HEK293 (cell line): Measurements from ENCODE around the gene UBA1.

Experiments
- CTCF ChIA-PET: fragments of 350-600 bp; formaldehyde crosslinking; extraction: SDS; loops from one replicate; lab custom pipeline; 2021; ENCODE audit warnings: antibody characterized with exemption; lab: Yijun Ruan, JAX
- POLR2A ChIA-PET: fragments of 300-600 bp; formaldehyde crosslinking; extraction: SDS; loops from one replicate; lab custom pipeline; 2020; ENCODE audit warnings: antibody characterized with exemption, inconsistent platforms; lab: Yijun Ruan, JAX
- H3K27ac ChIP-seq: fragments of 200-500 bp; sonication (Bioruptor generic); 2 replicates; pipeline ENCODE4 v1.5.1; 2014; ENCODE audit warnings: low read depth, low read length, control low read depth, inconsistent platforms; ENCODE audit errors: extremely low read depth
- H3K36me3 ChIP-seq, 2 experiments: fragments of 200-500 bp in 1 of 2; sonication (Bioruptor generic) in 1 of 2; 1 replicate in 1 of 2; 2 replicates in 1 of 2; pipeline ENCODE4 v1.5.1; 2014 to 2017; ENCODE audit warnings: inconsistent platforms in 2 of 2, low read length in 2 of 2; ENCODE audit not compliant: control insufficient read depth in 2 of 2, insufficient read depth in 1 of 2
- H3K4me1 ChIP-seq: fragments of 200-500 bp; sonication (Bioruptor generic); 2 replicates; pipeline ENCODE4 v1.5.1; 2014; ENCODE audit warnings: mild to moderate bottlenecking, low read length, inconsistent platforms; ENCODE audit not compliant: control insufficient read depth, insufficient read depth
- H3K4me3 ChIP-seq: 2 replicates; pipeline ENCODE4 v1.5.1; 2011; ENCODE audit warnings: low read depth, mild to moderate bottlenecking, control low read depth, low read length, moderate library complexity
- H3K9me3 ChIP-seq: fragments of 200-500 bp; sonication (Bioruptor generic); 2 replicates; pipeline ENCODE4 v1.5.1; 2014; ENCODE audit warnings: low read depth, low read length, inconsistent platforms; ENCODE audit not compliant: control insufficient read depth, insufficient read depth
- EGR2 ChIP-seq: fragments of 450-650 bp; formaldehyde crosslinking; IDR thresholded peaks from 2 replicates; pipeline ENCODE4 v1.5.1; 2016; ENCODE audit warnings: low read depth, missing biosample characterization, missing genetic modification characterization
- GFI1B ChIP-seq: fragments of 450-650 bp; formaldehyde crosslinking; IDR thresholded peaks from 2 replicates; pipeline ENCODE4 v1.5.1; 2016; ENCODE audit warnings: missing biosample characterization, missing genetic modification characterization
- GLIS1 ChIP-seq: fragments of 450-650 bp; formaldehyde crosslinking; IDR thresholded peaks from 2 replicates; pipeline ENCODE4 v1.5.1; 2016; ENCODE audit warnings: missing biosample characterization, missing genetic modification characterization
- GLIS2 ChIP-seq: fragments of 450-650 bp; formaldehyde crosslinking; IDR thresholded peaks from 2 replicates; pipeline ENCODE4 v1.5.1; 2016; ENCODE audit warnings: missing biosample characterization, missing genetic modification characterization
- KLF1 ChIP-seq: fragments of 450-650 bp; formaldehyde crosslinking; IDR thresholded peaks from 2 replicates; pipeline ENCODE4 v1.5.1; 2016; ENCODE audit warnings: missing biosample characterization, missing genetic modification characterization
- KLF7 ChIP-seq: fragments of 450-650 bp; formaldehyde crosslinking; IDR thresholded peaks from 2 replicates; pipeline ENCODE4 v1.5.1; 2016; ENCODE audit warnings: missing biosample characterization, missing genetic modification characterization, borderline replicate concordance
- KLF9 ChIP-seq: fragments of 450-650 bp; formaldehyde crosslinking; IDR thresholded peaks from 2 replicates; pipeline ENCODE4 v1.5.1; 2016; ENCODE audit warnings: missing biosample characterization, missing genetic modification characterization, low read depth
- SP2 ChIP-seq: fragments of 450-650 bp; formaldehyde crosslinking; IDR thresholded peaks from 2 replicates; pipeline ENCODE4 v1.5.1; 2016; ENCODE audit warnings: missing biosample characterization, missing genetic modification characterization
- SP3 ChIP-seq: fragments of 450-650 bp; formaldehyde crosslinking; IDR thresholded peaks from 2 replicates; pipeline ENCODE4 v1.5.1; 2016; ENCODE audit warnings: missing biosample characterization, missing genetic modification characterization
- TCF7L2 ChIP-seq: IDR thresholded peaks from 2 replicates; pipeline ENCODE4 v1.6.1; 2011; ENCODE audit warnings: low read depth, mild to moderate bottlenecking, inconsistent platforms, low read length, moderate library complexity, borderline replicate concordance
- TRIM28 ChIP-seq: IDR thresholded peaks from 2 replicates; pipeline ENCODE4 v1.6.1; 2011; ENCODE audit warnings: low read length, control low read depth, borderline replicate concordance
- ZBTB26 ChIP-seq: fragments of 450-650 bp; formaldehyde crosslinking; optimal IDR thresholded peaks from 2 replicates; pipeline ENCODE3; 2016; ENCODE audit warnings: missing biosample characterization, mild to moderate bottlenecking, missing genetic modification characterization
- ZBTB7A ChIP-seq: fragments of 450-650 bp; formaldehyde crosslinking; IDR thresholded peaks from 2 replicates; pipeline ENCODE4 v1.5.1; 2016; ENCODE audit warnings: low read depth, missing biosample characterization, missing genetic modification characterization
- ZEB2 ChIP-seq: fragments of 450-650 bp; formaldehyde crosslinking; IDR thresholded peaks from 2 replicates; pipeline ENCODE4 v1.5.1; 2016; ENCODE audit warnings: missing biosample characterization, missing genetic modification characterization
- ZFHX2 ChIP-seq: fragments of 450-650 bp; formaldehyde crosslinking; conservative IDR thresholded peaks from 2 replicates; pipeline ENCODE4 v1.5.1; 2016; ENCODE audit warnings: missing biosample characterization, missing genetic modification characterization
- ZIC2 ChIP-seq: fragments of 450-650 bp; formaldehyde crosslinking; IDR thresholded peaks from 2 replicates; pipeline ENCODE4 v1.5.1; 2016; ENCODE audit warnings: missing biosample characterization, missing genetic modification characterization
- ZNF19 ChIP-seq: fragments of 450-650 bp; formaldehyde crosslinking; IDR thresholded peaks from 2 replicates; pipeline ENCODE4; 2016; ENCODE audit warnings: missing biosample characterization, missing genetic modification characterization, low read depth
- ZNF2 ChIP-seq: fragments of 450-650 bp; formaldehyde crosslinking; IDR thresholded peaks from 2 replicates; pipeline ENCODE4 v1.5.1; 2016; ENCODE audit warnings: missing biosample characterization, missing genetic modification characterization
- ZNF24 ChIP-seq: fragments of 450-650 bp; formaldehyde crosslinking; IDR thresholded peaks from 2 replicates; pipeline ENCODE4 v1.5.1; 2016; ENCODE audit warnings: missing biosample characterization, missing genetic modification characterization
- ZNF501 ChIP-seq: fragments of 450-650 bp; formaldehyde crosslinking; IDR thresholded peaks from 2 replicates; pipeline ENCODE4 v1.5.1; 2016; ENCODE audit warnings: missing biosample characterization, missing genetic modification characterization
- ZNF600 ChIP-seq: fragments of 450-650 bp; formaldehyde crosslinking; IDR thresholded peaks from 2 replicates; pipeline ENCODE4 v1.5.1; 2016; ENCODE audit warnings: missing biosample characterization, missing genetic modification characterization
- ZSCAN23 ChIP-seq: fragments of 450-650 bp; formaldehyde crosslinking; IDR thresholded peaks from 2 replicates; pipeline ENCODE4 v1.5.1; 2016; ENCODE audit warnings: missing biosample characterization, missing genetic modification characterization
- TF ChIP-seq, protein P1 (sequence below): fragments of 450-650 bp; IDR thresholded peaks from 2 replicates; pipeline ENCODE4 v1.5.1; 2018; ENCODE audit warnings: missing biosample characterization, missing genetic modification characterization
- TF ChIP-seq, protein P2 (sequence below): sonication (generic); formaldehyde crosslinking; IDR thresholded peaks from 2 replicates; pipeline ENCODE4 v1.8.1; 2022; ENCODE audit warnings: mild to moderate bottlenecking, moderate library complexity, missing genetic modification reagents
- TF ChIP-seq, protein P3 (sequence below): fragments of 450-650 bp; formaldehyde crosslinking; IDR thresholded peaks from 2 replicates; pipeline ENCODE4 v1.5.1; 2016; ENCODE audit warnings: missing biosample characterization, missing genetic modification characterization
- TF ChIP-seq, protein P4 (sequence below): fragments of 450-650 bp; formaldehyde crosslinking; IDR thresholded peaks from 2 replicates; pipeline ENCODE4 v1.5.1; 2016; ENCODE audit warnings: missing biosample characterization, missing genetic modification characterization

Gene UBA1

DNA sequence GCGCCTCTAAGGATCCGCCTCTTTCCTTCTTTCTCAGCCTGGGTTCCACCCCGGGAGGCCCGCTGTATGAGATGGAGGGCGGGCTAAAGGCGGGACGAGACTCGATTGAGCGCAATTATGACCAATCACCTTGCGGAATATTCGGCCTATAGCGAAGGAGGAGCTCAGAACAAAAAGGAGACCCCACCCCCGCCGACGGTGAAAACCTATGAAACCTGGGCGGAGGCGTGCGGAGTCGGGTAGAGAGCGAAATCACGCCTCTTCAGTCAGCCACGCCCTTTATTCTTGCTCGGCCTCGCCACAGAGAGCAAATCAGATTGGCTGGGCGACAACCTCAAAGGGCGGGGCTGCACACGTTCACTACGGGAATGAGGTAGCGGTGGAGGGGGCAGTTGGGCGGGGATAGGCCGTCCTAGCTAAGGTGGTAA lies 24.2 kb downstream of the UBA1 start:
- Histone ChIP-seq H3K4me3 (peak overlapping the region; percentile 87), H3K36me3 (peaks cover 41 to 72% of the 10 kb centered on the region in 2 experiments), H3K9me3 (no peaks in the 10 kb centered on the region), H3K27ac (peak overlapping the region; percentile 99), H3K4me1 (peaks cover 11% of the 10 kb centered on the region; the same call in 1 of the 2 replicates)
- ChIA-PET POLR2A (interaction anchor here (0.5 to 4.6 kb wide), 26 partner anchors 8 to 1701 kb away, joined by 3 to 124 read pairs (median 5); partner anchors contain the start of genes ELK1, NDUFB11, RBM10 and USP11), CTCF (interaction anchor here (1.0 kb wide), 1 partner anchor 167 kb away, joined by 4 read pairs; no protein-coding TSS in a partner anchor)
- 0 out of 2 replicates have a peak, but pooled peaks have one; percentile 16 for TF ChIP-seq TRIM28
- TF ChIP-seq GLIS2 (tag by site-specific recombination): peak; percentile 93
- TF ChIP-seq TCF7L2: peak; percentile 40
- TF ChIP-seq ZFHX2 (tag by site-specific recombination): peak; percentile 64
- TF ChIP-seq, protein P1, sequence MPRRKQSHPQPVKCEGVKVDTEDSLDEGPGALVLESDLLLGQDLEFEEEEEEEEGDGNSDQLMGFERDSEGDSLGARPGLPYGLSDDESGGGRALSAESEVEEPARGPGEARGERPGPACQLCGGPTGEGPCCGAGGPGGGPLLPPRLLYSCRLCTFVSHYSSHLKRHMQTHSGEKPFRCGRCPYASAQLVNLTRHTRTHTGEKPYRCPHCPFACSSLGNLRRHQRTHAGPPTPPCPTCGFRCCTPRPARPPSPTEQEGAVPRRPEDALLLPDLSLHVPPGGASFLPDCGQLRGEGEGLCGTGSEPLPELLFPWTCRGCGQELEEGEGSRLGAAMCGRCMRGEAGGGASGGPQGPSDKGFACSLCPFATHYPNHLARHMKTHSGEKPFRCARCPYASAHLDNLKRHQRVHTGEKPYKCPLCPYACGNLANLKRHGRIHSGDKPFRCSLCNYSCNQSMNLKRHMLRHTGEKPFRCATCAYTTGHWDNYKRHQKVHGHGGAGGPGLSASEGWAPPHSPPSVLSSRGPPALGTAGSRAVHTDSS (tag by site-specific recombination): no peak
- TF ChIP-seq SP3 (tag by site-specific recombination): peak; percentile 93
- TF ChIP-seq KLF9 (tag by site-specific recombination): peak; percentile 75; the same call in 1 of the 2 replicates
- no peak for TF ChIP-seq ZNF24 (tag by site-specific recombination)
- TF ChIP-seq EGR2 (tag by site-specific recombination): peak; percentile 66
- TF ChIP-seq GLIS1 (tag by site-specific recombination): peak; percentile 71
- peak; percentile 93 for TF ChIP-seq SP2
- TF ChIP-seq ZNF2 (tag by site-specific recombination): no peak
- peak; percentile 87 for TF ChIP-seq KLF1
- TF ChIP-seq, all 188 proteins: peak for 10

GRCh38 chrX:47218280-47218919 lies 24.8 kb downstream of the UBA1 start, which contains the start of gene CDK16:
Gene CDK16 (plus strand): TSS chrX:47218681. CDS start chrX:47223558, 4,877 bp downstream.
- Histone ChIP-seq H3K4me1 (peaks cover 11% of the 10 kb centered on the region; the same call in 1 of the 2 replicates), H3K36me3 (peaks cover 36 to 72% of the 10 kb centered on the region in 2 experiments), H3K4me3 (peak within 1 kb of the TSS; percentile 87), H3K9me3 (no peaks in the 10 kb centered on the region), H3K27ac (peak within 1 kb of the TSS; percentile 99)
- ChIA-PET POLR2A (interaction anchor here (0.5 to 4.6 kb wide), 29 partner anchors 8 to 1920 kb away, joined by 3 to 124 read pairs (median 5); partner anchors contain the start of genes ELK1, NDUFB11, RBM10 and USP11), CTCF (interaction anchor here (1.0 kb wide), 1 partner anchor 166 kb away, joined by 4 read pairs; no protein-coding TSS in a partner anchor)
- TF ChIP-seq ZNF600 (tag by site-specific recombination) (0 out of 2 replicates have a peak, but pooled peaks have one; percentile 26), ZEB2 (tag by site-specific recombination) (peak; percentile 85), ZSCAN23 (tag by site-specific recombination) (peak; percentile 74; the same call in 1 of the 2 replicates), ZNF19 (tag by site-specific recombination) (no peak), GFI1B (peak; percentile 29; the same call in 1 of the 2 replicates), ZBTB7A (tag by site-specific recombination) (peak; percentile 89; the same call in 1 of the 2 replicates), KLF7 (tag by site-specific recombination) (peak; percentile 74; the same call in 1 of the 2 replicates), ZNF501 (tag by site-specific recombination) (0 out of 2 replicates have a peak, but pooled peaks have one; percentile 45), ZBTB26 (tag by site-specific recombination) (peak; percentile 65), ZIC2 (tag by site-specific recombination) (peak; percentile 26; the same call in 1 of the 2 replicates)
- TF ChIP-seq, protein P2, sequence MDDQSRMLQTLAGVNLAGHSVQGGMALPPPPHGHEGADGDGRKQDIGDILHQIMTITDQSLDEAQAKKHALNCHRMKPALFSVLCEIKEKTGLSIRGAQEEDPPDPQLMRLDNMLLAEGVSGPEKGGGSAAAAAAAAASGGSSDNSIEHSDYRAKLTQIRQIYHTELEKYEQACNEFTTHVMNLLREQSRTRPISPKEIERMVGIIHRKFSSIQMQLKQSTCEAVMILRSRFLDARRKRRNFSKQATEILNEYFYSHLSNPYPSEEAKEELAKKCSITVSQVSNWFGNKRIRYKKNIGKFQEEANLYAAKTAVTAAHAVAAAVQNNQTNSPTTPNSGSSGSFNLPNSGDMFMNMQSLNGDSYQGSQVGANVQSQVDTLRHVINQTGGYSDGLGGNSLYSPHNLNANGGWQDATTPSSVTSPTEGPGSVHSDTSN (CRISPR knock-in tag): peak; percentile 86; the same call in 1 of the 2 replicates
- TF ChIP-seq, protein P3, sequence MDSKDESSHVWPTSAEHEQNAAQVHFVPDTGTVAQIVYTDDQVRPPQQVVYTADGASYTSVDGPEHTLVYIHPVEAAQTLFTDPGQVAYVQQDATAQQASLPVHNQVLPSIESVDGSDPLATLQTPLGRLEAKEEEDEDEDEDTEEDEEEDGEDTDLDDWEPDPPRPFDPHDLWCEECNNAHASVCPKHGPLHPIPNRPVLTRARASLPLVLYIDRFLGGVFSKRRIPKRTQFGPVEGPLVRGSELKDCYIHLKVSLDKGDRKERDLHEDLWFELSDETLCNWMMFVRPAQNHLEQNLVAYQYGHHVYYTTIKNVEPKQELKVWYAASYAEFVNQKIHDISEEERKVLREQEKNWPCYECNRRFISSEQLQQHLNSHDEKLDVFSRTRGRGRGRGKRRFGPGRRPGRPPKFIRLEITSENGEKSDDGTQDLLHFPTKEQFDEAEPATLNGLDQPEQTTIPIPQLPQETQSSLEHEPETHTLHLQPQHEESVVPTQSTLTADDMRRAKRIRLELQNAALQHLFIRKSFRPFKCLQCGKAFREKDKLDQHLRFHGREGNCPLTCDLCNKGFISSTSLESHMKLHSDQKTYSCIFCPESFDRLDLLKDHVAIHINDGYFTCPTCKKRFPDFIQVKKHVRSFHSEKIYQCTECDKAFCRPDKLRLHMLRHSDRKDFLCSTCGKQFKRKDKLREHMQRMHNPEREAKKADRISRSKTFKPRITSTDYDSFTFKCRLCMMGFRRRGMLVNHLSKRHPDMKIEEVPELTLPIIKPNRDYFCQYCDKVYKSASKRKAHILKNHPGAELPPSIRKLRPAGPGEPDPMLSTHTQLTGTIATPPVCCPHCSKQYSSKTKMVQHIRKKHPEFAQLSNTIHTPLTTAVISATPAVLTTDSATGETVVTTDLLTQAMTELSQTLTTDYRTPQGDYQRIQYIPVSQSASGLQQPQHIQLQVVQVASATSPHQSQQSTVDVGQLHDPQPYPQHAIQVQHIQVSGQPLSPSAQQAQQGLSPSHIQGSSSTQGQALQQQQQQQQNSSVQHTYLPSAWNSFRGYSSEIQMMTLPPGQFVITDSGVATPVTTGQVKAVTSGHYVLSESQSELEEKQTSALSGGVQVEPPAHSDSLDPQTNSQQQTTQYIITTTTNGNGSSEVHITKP (tag by site-specific recombination): peak; percentile 100
- TF ChIP-seq, protein P4, sequence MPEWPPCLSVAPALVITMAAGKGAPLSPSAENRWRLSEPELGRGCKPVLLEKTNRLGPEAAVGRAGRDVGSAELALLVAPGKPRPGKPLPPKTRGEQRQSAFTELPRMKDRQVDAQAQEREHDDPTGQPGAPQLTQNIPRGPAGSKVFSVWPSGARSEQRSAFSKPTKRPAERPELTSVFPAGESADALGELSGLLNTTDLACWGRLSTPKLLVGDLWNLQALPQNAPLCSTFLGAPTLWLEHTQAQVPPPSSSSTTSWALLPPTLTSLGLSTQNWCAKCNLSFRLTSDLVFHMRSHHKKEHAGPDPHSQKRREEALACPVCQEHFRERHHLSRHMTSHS (tag by site-specific recombination): no peak
